CD14-positive monocyte (primary cell): Measurements from ENCODE around the gene RAPGEF1. TPM values are rescaled to one million over a fixed set of nuclear protein-coding genes. Genes with fewer than 3 reads are reported as not detected.

ENCODE experiments used
- DNase-seq, 3 donors: peaks; one replicate each; pipeline ENCODE4 v3.0.0-alpha.2; 2011 to 2022
- H2AFZ ChIP-seq: 2 replicates; pipeline ENCODE4 v1.6.0; 2012; ENCODE audit warnings: mild to moderate bottlenecking, low read depth, low read length, inconsistent platforms; ENCODE audit not compliant: insufficient read depth, poor library complexity, severe bottlenecking
- H3K27ac ChIP-seq, 2 donors: 1 replicate in 1 of 2; 2 replicates in 1 of 2; pipeline ENCODE4 v1.5.1; 2012 to 2013; ENCODE audit warnings: low read length in 2 of 2, control low read depth in 1 of 2, inconsistent platforms in 1 of 2, low read depth in 1 of 2, mild to moderate bottlenecking in 1 of 2
- H3K27me3 ChIP-seq, 2 donors: one replicate each; pipeline versions ENCODE4 v1.6.0 to v1.6.1; 2011 to 2013; ENCODE audit warnings: low read length in 2 of 2; ENCODE audit not compliant: control insufficient read depth in 2 of 2, insufficient read depth in 2 of 2
- H3K36me3 ChIP-seq, 2 donors: replicated peaks in 1 of 2; 1 replicate in 1 of 2; 2 replicates in 1 of 2; pipeline versions ENCODE4 v1.5.1 to v1.6.1; 2012 to 2013; ENCODE audit warnings: low read length in 2 of 2, control low read depth in 1 of 2, inconsistent platforms in 1 of 2, mild to moderate bottlenecking in 1 of 2; ENCODE audit not compliant: insufficient read depth in 2 of 2, control insufficient read depth in 1 of 2
- H3K4me1 ChIP-seq, 2 donors: 1 replicate in 1 of 2; 2 replicates in 1 of 2; pipeline versions ENCODE4 v1.5.1 to v1.6.1; 2012 to 2013; ENCODE audit warnings: low read length in 2 of 2, control low read depth in 1 of 2, inconsistent platforms in 1 of 2, mild to moderate bottlenecking in 1 of 2, moderate library complexity in 1 of 2; ENCODE audit not compliant: insufficient read depth in 2 of 2, control insufficient read depth in 1 of 2
- H3K4me2 ChIP-seq: replicated peaks from 2 replicates; pipeline ENCODE3; 2012; ENCODE audit warnings: low read length, moderate library complexity, mild to moderate bottlenecking; ENCODE audit not compliant: poor library complexity, severe bottlenecking; ENCODE audit errors: extremely low read depth
- H3K4me3 ChIP-seq, 3 experiments: fragments of 200-600 bp in 1 of 3; sonication (generic) in 1 of 3; replicated peaks in 1 of 3; 1 replicate in 2 of 3; 2 replicates in 1 of 3; pipeline ENCODE4 v1.5.1; 2011 to 2013; ENCODE audit warnings: low read length in 3 of 3, mild to moderate bottlenecking in 3 of 3, control low read depth in 2 of 3, low read depth in 2 of 3, inconsistent platforms in 1 of 3, moderate library complexity in 1 of 3
- H3K79me2 ChIP-seq: 2 replicates; pipeline ENCODE4 v1.6.0; 2012; ENCODE audit warnings: mild to moderate bottlenecking, control low read depth, inconsistent platforms, low read length, moderate library complexity; ENCODE audit not compliant: insufficient read depth
- H3K9ac ChIP-seq: 2 replicates; pipeline ENCODE4 v1.6.0; 2017; ENCODE audit warnings: low read length, mild to moderate bottlenecking; ENCODE audit not compliant: insufficient read depth, poor library complexity, severe bottlenecking
- H3K9me3 ChIP-seq, 2 donors: replicated peaks in 1 of 2; 1 replicate in 1 of 2; 2 replicates in 1 of 2; pipeline versions ENCODE4 v1.5.1 to v1.6.1; 2012 to 2013; ENCODE audit warnings: low read length in 2 of 2, control low read depth in 1 of 2; ENCODE audit not compliant: control insufficient read depth in 1 of 2, insufficient read depth in 1 of 2
- H4K20me1 ChIP-seq: 2 replicates; pipeline ENCODE4 v1.6.0; 2012; ENCODE audit warnings: mild to moderate bottlenecking, low read length, control low read depth, moderate library complexity; ENCODE audit not compliant: insufficient read depth
- H3K27ac Mint-ChIP-seq, 7 donors: one replicate each; pipeline ENCODE4 v1.8.0; 2020; ENCODE audit warnings: mild to moderate bottlenecking in 7 of 7, mixed read lengths in 7 of 7, moderate library complexity in 6 of 7, inconsistent platforms in 2 of 7
- H3K27me3 Mint-ChIP-seq, 3 donors: one replicate each; pipeline ENCODE4 v1.8.0; 2021 to 2022; ENCODE audit warnings: low read depth in 3 of 3, mild to moderate bottlenecking in 3 of 3, mixed read lengths in 3 of 3, moderate library complexity in 3 of 3, inconsistent platforms in 1 of 3
- H3K36me3 Mint-ChIP-seq, 2 donors: one replicate each; pipeline ENCODE4 v1.8.0; 2020; ENCODE audit warnings: mixed read lengths in 2 of 2, inconsistent platforms in 1 of 2, mild to moderate bottlenecking in 1 of 2
- H3K4me1 Mint-ChIP-seq: one replicate; pipeline ENCODE4 v1.8.0; 2020; ENCODE audit warnings: mild to moderate bottlenecking, mixed read lengths
- H3K4me3 Mint-ChIP-seq, 2 donors: one replicate each; pipeline ENCODE4 v1.8.0; 2020; ENCODE audit warnings: mild to moderate bottlenecking in 2 of 2, mixed read lengths in 2 of 2, moderate library complexity in 1 of 2
- H3K9me3 Mint-ChIP-seq, 7 donors: one replicate each; pipeline ENCODE4 v1.8.0; 2020 to 2022; ENCODE audit warnings: mixed read lengths in 7 of 7, mild to moderate bottlenecking in 6 of 7, moderate library complexity in 6 of 7, inconsistent platforms in 2 of 7
- WGBS: methylation state at CpG from one replicate; pipeline ENCODE4 v1.1.5; 2013; ENCODE audit warnings: missing lambda C conversion rate; ENCODE audit not compliant: insufficient coverage; 5-methylcytosine and 5-hydroxymethylcytosine counted together
- intact Hi-C, 2 donors: fragments of 100-400 bp; cut with micrococcal nuclease; formaldehyde crosslinking; loops; one replicate each; pipeline versions ENCODE4 v1.15.0 to v1.15.1; 2023
- polyA plus RNA-seq, 3 donors: library from polyadenylated mRNA; depleted of rRNA in 1 of 3; unstranded in 2 of 3; stranded (reverse) in 1 of 3; fragments of 300-500 nt in 2 of 3; fragments of >200 nt in 1 of 3; fragmentation: Illumina TruSeq in 2 of 3; gene quantifications; 1 replicate in 2 of 3; 2 replicates in 1 of 3; pipeline ENCODE4 v1.2.3, GENCODE V29; 2012 to 2021
- TF ChIP-seq, protein P1 (sequence below): fragments of 200-600 bp; IDR thresholded peaks from one replicate; pipeline ENCODE4 v1.8.0; 2022; ENCODE audit warnings: antibody characterized with exemption, mild to moderate bottlenecking

The RAPGEF1 gene
- polyA plus RNA-seq, 3 donors = 1.7 to 71.7 (median 3.0) TPM

DNA sequence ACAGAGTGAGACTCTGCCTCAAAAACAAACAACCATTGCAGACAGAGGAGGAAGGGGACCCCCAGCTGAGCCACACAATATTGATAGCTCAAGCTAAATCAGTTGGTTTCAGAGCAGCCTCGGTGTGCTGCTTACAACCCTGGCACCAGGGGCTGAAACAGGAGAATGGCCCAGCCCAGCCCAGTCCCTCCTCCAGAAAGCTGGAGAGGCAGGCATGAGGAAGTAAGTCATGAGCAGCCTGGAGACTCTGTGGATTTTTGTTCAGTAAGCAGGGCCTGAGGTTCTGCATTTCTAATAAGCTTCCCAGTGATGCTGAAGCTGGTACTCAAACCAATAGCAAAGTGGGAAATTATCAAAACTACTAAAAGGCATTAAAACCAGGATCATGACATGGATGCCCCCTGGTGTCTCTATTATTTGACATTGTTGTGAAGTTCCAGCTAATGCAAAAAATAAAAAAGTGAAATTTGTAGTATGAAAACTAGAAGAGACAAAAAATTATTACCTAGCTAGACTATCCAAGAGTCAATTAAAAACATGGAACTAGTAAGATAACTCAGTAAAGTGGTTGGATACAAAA lies 180.4 kb downstream of the RAPGEF1 start:
- peak in 1 of 3 donors; percentile 4 for DNase-seq
- Mint-ChIP-seq H3K36me3 (no peaks in the 10 kb centered on the region), H3K4me3 (no peak overlapping the region), H3K27me3 (peaks cover 19 to 27% (median 21%) of the 10 kb centered on the region in 3 donors), H3K9me3 (peaks cover 5 to 30% (median 17%) of the 10 kb centered on the region in 7 donors), H3K4me1 (peaks cover 1% of the 10 kb centered on the region), H3K27ac (no peak overlapping the region)
- Histone ChIP-seq H3K79me2 (no peaks in the 10 kb centered on the region), H3K36me3 (no peaks in the 10 kb centered on the region), H2AFZ (no peak overlapping the region), H4K20me1 (no peaks in the 10 kb centered on the region), H3K9ac (no peak overlapping the region), H3K4me1 (no peaks in the 10 kb centered on the region), H3K27ac (no peak overlapping the region), H3K4me3 (no peak overlapping the region), H3K4me2 (no peak overlapping the region), H3K27me3 (peaks cover 5 to 16% of the 10 kb centered on the region in 2 donors), H3K9me3 (peaks cover 5 to 7% of the 10 kb centered on the region in 2 donors)
- intact Hi-C loops = no loop called here
- 100% methylated on average over 1 of the region's 1 CpG for WGBS
- TF ChIP-seq, protein P1, sequence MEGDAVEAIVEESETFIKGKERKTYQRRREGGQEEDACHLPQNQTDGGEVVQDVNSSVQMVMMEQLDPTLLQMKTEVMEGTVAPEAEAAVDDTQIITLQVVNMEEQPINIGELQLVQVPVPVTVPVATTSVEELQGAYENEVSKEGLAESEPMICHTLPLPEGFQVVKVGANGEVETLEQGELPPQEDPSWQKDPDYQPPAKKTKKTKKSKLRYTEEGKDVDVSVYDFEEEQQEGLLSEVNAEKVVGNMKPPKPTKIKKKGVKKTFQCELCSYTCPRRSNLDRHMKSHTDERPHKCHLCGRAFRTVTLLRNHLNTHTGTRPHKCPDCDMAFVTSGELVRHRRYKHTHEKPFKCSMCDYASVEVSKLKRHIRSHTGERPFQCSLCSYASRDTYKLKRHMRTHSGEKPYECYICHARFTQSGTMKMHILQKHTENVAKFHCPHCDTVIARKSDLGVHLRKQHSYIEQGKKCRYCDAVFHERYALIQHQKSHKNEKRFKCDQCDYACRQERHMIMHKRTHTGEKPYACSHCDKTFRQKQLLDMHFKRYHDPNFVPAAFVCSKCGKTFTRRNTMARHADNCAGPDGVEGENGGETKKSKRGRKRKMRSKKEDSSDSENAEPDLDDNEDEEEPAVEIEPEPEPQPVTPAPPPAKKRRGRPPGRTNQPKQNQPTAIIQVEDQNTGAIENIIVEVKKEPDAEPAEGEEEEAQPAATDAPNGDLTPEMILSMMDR = no peak

DNA sequence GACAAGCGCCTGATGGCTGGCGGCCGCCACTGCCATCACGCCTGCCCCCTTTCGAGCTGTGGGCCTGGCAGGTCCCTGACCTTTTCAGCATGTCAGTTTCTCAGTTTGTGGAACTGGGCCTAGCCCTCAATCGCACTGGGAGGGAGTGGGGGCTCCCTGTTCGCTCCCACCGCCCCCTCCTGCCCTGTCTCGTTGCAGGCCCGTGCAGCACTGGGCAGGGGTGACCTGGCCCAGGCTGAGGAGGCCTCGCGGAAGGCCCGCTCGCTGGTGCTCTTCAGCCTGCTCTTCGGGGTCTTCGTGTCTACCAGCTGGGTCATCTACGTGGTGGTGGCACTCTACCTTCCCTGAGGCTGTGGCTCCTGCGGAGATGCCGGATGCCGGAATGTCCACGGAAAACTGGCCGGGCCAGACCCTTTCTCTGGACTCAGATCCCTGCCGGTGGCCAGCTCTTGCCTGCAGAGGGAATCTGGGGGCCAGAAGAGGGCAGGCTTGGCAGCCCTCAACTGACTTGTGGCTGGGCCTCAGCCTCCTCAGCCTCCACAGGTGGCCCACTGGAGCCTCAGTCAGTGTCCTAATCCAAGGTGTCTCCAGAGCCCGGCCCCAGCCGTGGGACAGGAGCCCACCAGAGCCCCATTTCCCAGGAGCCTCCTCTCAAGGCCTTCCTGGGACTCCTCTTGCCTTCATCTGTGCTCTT lies 181.9 kb downstream of the RAPGEF1 start:
- no peak overlapping the region for H3K4me3 Mint-ChIP-seq

More for the DNA sequence above, 181.9 kb downstream of the RAPGEF1 start:
- Mint-ChIP-seq H3K27ac (no peak overlapping the region), H3K27me3 (peaks cover 32 to 41% (median 35%) of the 10 kb centered on the region in 3 donors), H3K9me3 (peaks cover 5 to 26% (median 17%) of the 10 kb centered on the region in 7 donors), H3K4me1 (peaks cover 3% of the 10 kb centered on the region), H3K36me3 (no peaks in the 10 kb centered on the region)
- H3K9ac ChIP-seq = no peak overlapping the region
- no peaks in the 10 kb centered on the region for H3K79me2 ChIP-seq
- no peaks in the 10 kb centered on the region for H3K36me3 ChIP-seq
- no peak overlapping the region for H3K4me3 ChIP-seq
- peaks cover 7 to 14% of the 10 kb centered on the region in 2 donors for H3K9me3 ChIP-seq
- peaks cover 11 to 30% of the 10 kb centered on the region in 2 donors for H3K27me3 ChIP-seq
- H2AFZ ChIP-seq = no peak overlapping the region
- TF ChIP-seq, protein P1 = no peak
- no peaks in the 10 kb centered on the region for H3K4me1 ChIP-seq
- no peak overlapping the region for H3K27ac ChIP-seq
- DNase-seq = no peak
- intact Hi-C loops = no loop called here
- whole genome bisulfite sequencing = 96% methylated on average over 25 of the region's 25 CpGs
- no peak overlapping the region for H3K4me2 ChIP-seq
- no peaks in the 10 kb centered on the region for H4K20me1 ChIP-seq
